HepG2 (cell line): ENCODE data around the gene FBXO30. TPM values are rescaled to one million over a fixed set of nuclear protein-coding genes. Genes with fewer than 3 reads are reported as not detected.

Experiments
- DNMT3B ChIP-seq: conservative IDR thresholded peaks from 2 replicates; pipeline ENCODE4 v1.6.1; 2016; ENCODE audit warnings: missing biosample characterization, control low read depth
- DR1 ChIP-seq: sonication (generic); formaldehyde crosslinking; IDR thresholded peaks from 2 replicates; pipeline ENCODE4 v1.8.0; 2021; ENCODE audit warnings: mild to moderate bottlenecking, missing genetic modification reagents, inconsistent platforms
- HNF1B ChIP-seq: sonication (generic); formaldehyde crosslinking; IDR thresholded peaks from 2 replicates; pipeline ENCODE4 v1.5.1; 2020; ENCODE audit warnings: mild to moderate bottlenecking, moderate library complexity, missing genetic modification reagents
- MAFG ChIP-seq: sonication (generic); formaldehyde crosslinking; IDR thresholded peaks from 2 replicates; pipeline ENCODE4 v1.5.1; 2020; ENCODE audit warnings: mild to moderate bottlenecking, missing genetic modification reagents
- MBNL3 ChIP-seq: fragments of 250-450 bp; sonication (Bioruptor Pico); conservative IDR thresholded peaks from 2 replicates; pipeline ENCODE4 v1.8.0; 2022; ENCODE audit warnings: mild to moderate bottlenecking, inconsistent platforms
- POLR2A ChIP-seq, 2 experiments: IDR thresholded peaks; 2 replicates each; pipeline ENCODE4 v1.6.1; 2011; ENCODE audit warnings: low read depth in 2 of 2, low read length in 2 of 2, mild to moderate bottlenecking in 1 of 2, moderate library complexity in 1 of 2; ENCODE audit not compliant: insufficient read depth in 1 of 2
- ZFYVE20 ChIP-seq: sonication (generic); formaldehyde crosslinking; IDR thresholded peaks from 2 replicates; pipeline ENCODE4 v1.8.0; 2023; ENCODE audit warnings: low read depth, mild to moderate bottlenecking, moderate library complexity, missing genetic modification reagents, borderline replicate concordance
- ZNF138 ChIP-seq: sonication (generic); formaldehyde crosslinking; IDR thresholded peaks from 2 replicates; pipeline ENCODE4 v1.5.0; 2020; ENCODE audit warnings: mild to moderate bottlenecking, low read depth, missing genetic modification reagents
- ZNF557 ChIP-seq: sonication (generic); formaldehyde crosslinking; IDR thresholded peaks from 2 replicates; pipeline ENCODE4 v1.4.0; 2020; ENCODE audit warnings: missing genetic modification reagents
- ZNF605 ChIP-seq: sonication (generic); formaldehyde crosslinking; IDR thresholded peaks from 2 replicates; pipeline ENCODE4 v1.8.0; 2022; ENCODE audit warnings: mild to moderate bottlenecking, missing genetic modification reagents
- ZNF691 ChIP-seq: sonication (generic); formaldehyde crosslinking; IDR thresholded peaks from 2 replicates; pipeline ENCODE4 v1.4.0; 2020; ENCODE audit warnings: missing genetic modification reagents, low read depth, mild to moderate bottlenecking, borderline replicate concordance
- ZNF841 ChIP-seq: sonication (generic); formaldehyde crosslinking; IDR thresholded peaks from 2 replicates; pipeline ENCODE4 v1.8.1; 2023; ENCODE audit warnings: missing genetic modification reagents, borderline replicate concordance
- ZSCAN31 ChIP-seq: sonication (generic); formaldehyde crosslinking; IDR thresholded peaks from 2 replicates; pipeline ENCODE4 v1.5.0; 2020; ENCODE audit warnings: low read depth, mild to moderate bottlenecking, missing genetic modification reagents
- polyA plus RNA-seq, 8 experiments: library from polyadenylated mRNA; depleted of rRNA in 3 of 8; stranded (reverse) in 7 of 8; unstranded in 1 of 8; fragments of >200 nt; fragmentation: Illumina TruSeq in 4 of 8; extraction: Trizol in 4 of 8; gene quantifications; 2 replicates each; pipeline versions ENCODE4 v1.2.1 to v1.2.3, GENCODE V29; 2011 to 2016; ENCODE audit warnings: low read depth in 4 of 8, missing spikeins in 1 of 8, mixed read lengths in 1 of 8; ENCODE audit not compliant: insufficient read depth in 1 of 8
- total RNA-seq, 5 experiments: library from RNA; depleted of rRNA; stranded (reverse); fragments of >200 nt; fragmentation: Illumina TruSeq; extraction: Trizol; gene quantifications; 2 replicates each; pipeline ENCODE4 v1.2.3, GENCODE V29; 2016; ENCODE audit warnings: low read depth in 1 of 5
- TF ChIP-seq, protein P1 (sequence below): sonication (generic); formaldehyde crosslinking; IDR thresholded peaks from 2 replicates; pipeline ENCODE4 v1.9.0; 2022; ENCODE audit warnings: missing genetic modification reagents, mild to moderate bottlenecking, borderline replicate concordance
- TF ChIP-seq, protein P2 (sequence below): sonication (generic); formaldehyde crosslinking; IDR thresholded peaks from 2 replicates; pipeline ENCODE4 v1.9.0; 2021; ENCODE audit warnings: missing genetic modification reagents, borderline replicate concordance
- TF ChIP-seq, protein P3 (sequence below): IDR thresholded peaks from 2 replicates; pipeline ENCODE4 v1.6.1; 2016; ENCODE audit warnings: control low read depth
- TF ChIP-seq, protein P4 (sequence below): sonication (generic); formaldehyde crosslinking; IDR thresholded peaks from 2 replicates; pipeline ENCODE4 v1.8.1; 2023; ENCODE audit warnings: missing genetic modification reagents, inconsistent platforms, borderline replicate concordance

FBXO30 gene
- total and polyA plus RNA-seq, 2 of the 13 experiments (the other 11 are each of a cell fraction or from before 2014, with no cell fraction given) = 3.2 to 7.1 TPM

- TF ChIP-seq DNMT3B (CRISPR knock-in tag) (no peak), ZNF605 (CRISPR knock-in tag) (0 out of 2 replicates have a peak, but pooled peaks have one; percentile 40), MAFG (CRISPR knock-in tag) (peak; percentile 61; the same call in 1 of the 2 replicates), ZSCAN31 (CRISPR knock-in tag) (no peak), DR1 (CRISPR knock-in tag) (0 out of 2 replicates have a peak, but pooled peaks have one; percentile 22), ZNF841 (CRISPR knock-in tag) (no peak), ZFYVE20 (peak; percentile 84; the same call in 1 of the 2 replicates), ZNF691 (CRISPR knock-in tag) (no peak; the same call in 1 of the 2 replicates), MBNL3 (CRISPR knock-in tag) (no peak), HNF1B (peak; percentile 70), ZNF557 (0 out of 2 replicates have a peak, but pooled peaks have one; percentile 82), ZNF138 (no peak), POLR2A (IDR thresholded peaks at IDR 0.05; ENCODE audit: insufficient read depth in 1 of 2, low read depth in 2 of 2, low read length in 2 of 2) (peak in 1 of 2 experiments; percentile 50; a peak in 1 of 4 replicates)
- TF ChIP-seq, protein P1, sequence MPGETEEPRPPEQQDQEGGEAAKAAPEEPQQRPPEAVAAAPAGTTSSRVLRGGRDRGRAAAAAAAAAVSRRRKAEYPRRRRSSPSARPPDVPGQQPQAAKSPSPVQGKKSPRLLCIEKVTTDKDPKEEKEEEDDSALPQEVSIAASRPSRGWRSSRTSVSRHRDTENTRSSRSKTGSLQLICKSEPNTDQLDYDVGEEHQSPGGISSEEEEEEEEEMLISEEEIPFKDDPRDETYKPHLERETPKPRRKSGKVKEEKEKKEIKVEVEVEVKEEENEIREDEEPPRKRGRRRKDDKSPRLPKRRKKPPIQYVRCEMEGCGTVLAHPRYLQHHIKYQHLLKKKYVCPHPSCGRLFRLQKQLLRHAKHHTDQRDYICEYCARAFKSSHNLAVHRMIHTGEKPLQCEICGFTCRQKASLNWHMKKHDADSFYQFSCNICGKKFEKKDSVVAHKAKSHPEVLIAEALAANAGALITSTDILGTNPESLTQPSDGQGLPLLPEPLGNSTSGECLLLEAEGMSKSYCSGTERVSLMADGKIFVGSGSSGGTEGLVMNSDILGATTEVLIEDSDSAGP (CRISPR knock-in tag) = peak; percentile 46
- TF ChIP-seq, protein P2, sequence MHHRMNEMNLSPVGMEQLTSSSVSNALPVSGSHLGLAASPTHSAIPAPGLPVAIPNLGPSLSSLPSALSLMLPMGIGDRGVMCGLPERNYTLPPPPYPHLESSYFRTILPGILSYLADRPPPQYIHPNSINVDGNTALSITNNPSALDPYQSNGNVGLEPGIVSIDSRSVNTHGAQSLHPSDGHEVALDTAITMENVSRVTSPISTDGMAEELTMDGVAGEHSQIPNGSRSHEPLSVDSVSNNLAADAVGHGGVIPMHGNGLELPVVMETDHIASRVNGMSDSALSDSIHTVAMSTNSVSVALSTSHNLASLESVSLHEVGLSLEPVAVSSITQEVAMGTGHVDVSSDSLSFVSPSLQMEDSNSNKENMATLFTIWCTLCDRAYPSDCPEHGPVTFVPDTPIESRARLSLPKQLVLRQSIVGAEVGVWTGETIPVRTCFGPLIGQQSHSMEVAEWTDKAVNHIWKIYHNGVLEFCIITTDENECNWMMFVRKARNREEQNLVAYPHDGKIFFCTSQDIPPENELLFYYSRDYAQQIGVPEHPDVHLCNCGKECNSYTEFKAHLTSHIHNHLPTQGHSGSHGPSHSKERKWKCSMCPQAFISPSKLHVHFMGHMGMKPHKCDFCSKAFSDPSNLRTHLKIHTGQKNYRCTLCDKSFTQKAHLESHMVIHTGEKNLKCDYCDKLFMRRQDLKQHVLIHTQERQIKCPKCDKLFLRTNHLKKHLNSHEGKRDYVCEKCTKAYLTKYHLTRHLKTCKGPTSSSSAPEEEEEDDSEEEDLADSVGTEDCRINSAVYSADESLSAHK (CRISPR knock-in tag) = peak; percentile 58; the same call in 1 of the 2 replicates
- TF ChIP-seq, protein P3, sequence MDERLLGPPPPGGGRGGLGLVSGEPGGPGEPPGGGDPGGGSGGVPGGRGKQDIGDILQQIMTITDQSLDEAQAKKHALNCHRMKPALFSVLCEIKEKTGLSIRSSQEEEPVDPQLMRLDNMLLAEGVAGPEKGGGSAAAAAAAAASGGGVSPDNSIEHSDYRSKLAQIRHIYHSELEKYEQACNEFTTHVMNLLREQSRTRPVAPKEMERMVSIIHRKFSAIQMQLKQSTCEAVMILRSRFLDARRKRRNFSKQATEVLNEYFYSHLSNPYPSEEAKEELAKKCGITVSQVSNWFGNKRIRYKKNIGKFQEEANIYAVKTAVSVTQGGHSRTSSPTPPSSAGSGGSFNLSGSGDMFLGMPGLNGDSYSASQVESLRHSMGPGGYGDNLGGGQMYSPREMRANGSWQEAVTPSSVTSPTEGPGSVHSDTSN = no peak
- TF ChIP-seq, protein P4, sequence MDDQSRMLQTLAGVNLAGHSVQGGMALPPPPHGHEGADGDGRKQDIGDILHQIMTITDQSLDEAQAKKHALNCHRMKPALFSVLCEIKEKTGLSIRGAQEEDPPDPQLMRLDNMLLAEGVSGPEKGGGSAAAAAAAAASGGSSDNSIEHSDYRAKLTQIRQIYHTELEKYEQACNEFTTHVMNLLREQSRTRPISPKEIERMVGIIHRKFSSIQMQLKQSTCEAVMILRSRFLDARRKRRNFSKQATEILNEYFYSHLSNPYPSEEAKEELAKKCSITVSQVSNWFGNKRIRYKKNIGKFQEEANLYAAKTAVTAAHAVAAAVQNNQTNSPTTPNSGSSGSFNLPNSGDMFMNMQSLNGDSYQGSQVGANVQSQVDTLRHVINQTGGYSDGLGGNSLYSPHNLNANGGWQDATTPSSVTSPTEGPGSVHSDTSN (CRISPR knock-in tag) = 0 out of 2 replicates have a peak, but pooled peaks have one; percentile 76
Observed at GRCh38 chr6:145814035-145814500, 527 bp downstream of the FBXO30 start (continued).
